Stomach (tissue), 4 donors: ENCODE data around the gene FSIP1.

Experiments used
- EP300 ChIP-seq: sonication (generic); formaldehyde crosslinking; IDR thresholded peaks from one replicate; pipeline ENCODE4 v1.6.1; 2017; ENCODE audit warnings: antibody characterized with exemption
- POLR2A ChIP-seq, 4 donors: fragments of 450-650 bp; IDR thresholded peaks; one replicate each; pipeline ENCODE4 v1.6.1; 2016; ENCODE audit warnings: antibody characterized with exemption in 4 of 4, control low read depth in 2 of 4, mild to moderate bottlenecking in 1 of 4, moderate library complexity in 1 of 4
- POLR2AphosphoS5 ChIP-seq, 3 donors: sonication (generic); formaldehyde crosslinking; IDR thresholded peaks; one replicate each; pipeline ENCODE4 v1.6.1; 2016; ENCODE audit warnings: antibody characterized with exemption in 3 of 3
- TF ChIP-seq, protein P1 (sequence below), 7 experiments: fragments of 450-650 bp in 4 of 7; fragments of 200-600 bp in 3 of 7; sonication (generic) in 3 of 7; IDR thresholded peaks; one replicate each; pipeline ENCODE4 v1.5.1; 2016 to 2019; ENCODE audit warnings: antibody characterized with exemption in 7 of 7, control low read depth in 2 of 7, mild to moderate bottlenecking in 1 of 7

DNA sequence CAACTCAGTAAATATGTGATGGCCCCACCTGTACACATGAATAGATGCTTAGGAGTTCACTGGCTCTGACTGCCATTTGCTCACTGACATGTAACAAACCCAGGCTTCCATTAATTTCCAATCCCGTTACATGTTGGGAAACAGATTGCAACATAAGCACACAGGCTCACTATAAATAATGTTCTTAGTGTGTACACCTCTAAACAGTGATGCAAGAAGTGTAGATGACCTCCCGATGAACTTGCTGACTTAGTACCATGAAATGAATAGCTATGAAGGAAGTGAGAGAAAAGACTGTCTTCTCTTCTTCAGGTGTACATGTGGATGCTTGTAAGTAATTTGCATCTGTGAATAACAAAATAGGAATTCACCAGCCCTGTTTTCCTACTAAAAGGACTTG lies 21.4 kb upstream of the FSIP1 start:
- TF ChIP-seq, protein P1, sequence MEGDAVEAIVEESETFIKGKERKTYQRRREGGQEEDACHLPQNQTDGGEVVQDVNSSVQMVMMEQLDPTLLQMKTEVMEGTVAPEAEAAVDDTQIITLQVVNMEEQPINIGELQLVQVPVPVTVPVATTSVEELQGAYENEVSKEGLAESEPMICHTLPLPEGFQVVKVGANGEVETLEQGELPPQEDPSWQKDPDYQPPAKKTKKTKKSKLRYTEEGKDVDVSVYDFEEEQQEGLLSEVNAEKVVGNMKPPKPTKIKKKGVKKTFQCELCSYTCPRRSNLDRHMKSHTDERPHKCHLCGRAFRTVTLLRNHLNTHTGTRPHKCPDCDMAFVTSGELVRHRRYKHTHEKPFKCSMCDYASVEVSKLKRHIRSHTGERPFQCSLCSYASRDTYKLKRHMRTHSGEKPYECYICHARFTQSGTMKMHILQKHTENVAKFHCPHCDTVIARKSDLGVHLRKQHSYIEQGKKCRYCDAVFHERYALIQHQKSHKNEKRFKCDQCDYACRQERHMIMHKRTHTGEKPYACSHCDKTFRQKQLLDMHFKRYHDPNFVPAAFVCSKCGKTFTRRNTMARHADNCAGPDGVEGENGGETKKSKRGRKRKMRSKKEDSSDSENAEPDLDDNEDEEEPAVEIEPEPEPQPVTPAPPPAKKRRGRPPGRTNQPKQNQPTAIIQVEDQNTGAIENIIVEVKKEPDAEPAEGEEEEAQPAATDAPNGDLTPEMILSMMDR (IDR thresholded peaks at IDR 0.05), result no peak
- TF ChIP-seq POLR2A (IDR thresholded peaks at IDR 0.05) (no peak), POLR2AphosphoS5 (IDR thresholded peaks at IDR 0.05) (peak in 1 of 3 donors; percentile 20), EP300 (no peak)
